AG10803 (cell line): ENCODE measurements around the gene ZNF770.

ENCODE experiments used
- DNase-seq: peaks from one replicate; pipeline ENCODE4 v3.0.0; 2010; ENCODE audit warnings: low read depth
- H3K4me3 ChIP-seq: 2 replicates; pipeline ENCODE4 v1.5.1; 2011; ENCODE audit warnings: mild to moderate bottlenecking, low read length, control low read depth
- TF ChIP-seq, protein P1 (sequence below): conservative IDR thresholded peaks from 2 replicates; pipeline ENCODE4 v1.5.1; 2011; ENCODE audit warnings: mild to moderate bottlenecking, low read length, control low read depth, inconsistent platforms

ZNF770 gene, protein sequence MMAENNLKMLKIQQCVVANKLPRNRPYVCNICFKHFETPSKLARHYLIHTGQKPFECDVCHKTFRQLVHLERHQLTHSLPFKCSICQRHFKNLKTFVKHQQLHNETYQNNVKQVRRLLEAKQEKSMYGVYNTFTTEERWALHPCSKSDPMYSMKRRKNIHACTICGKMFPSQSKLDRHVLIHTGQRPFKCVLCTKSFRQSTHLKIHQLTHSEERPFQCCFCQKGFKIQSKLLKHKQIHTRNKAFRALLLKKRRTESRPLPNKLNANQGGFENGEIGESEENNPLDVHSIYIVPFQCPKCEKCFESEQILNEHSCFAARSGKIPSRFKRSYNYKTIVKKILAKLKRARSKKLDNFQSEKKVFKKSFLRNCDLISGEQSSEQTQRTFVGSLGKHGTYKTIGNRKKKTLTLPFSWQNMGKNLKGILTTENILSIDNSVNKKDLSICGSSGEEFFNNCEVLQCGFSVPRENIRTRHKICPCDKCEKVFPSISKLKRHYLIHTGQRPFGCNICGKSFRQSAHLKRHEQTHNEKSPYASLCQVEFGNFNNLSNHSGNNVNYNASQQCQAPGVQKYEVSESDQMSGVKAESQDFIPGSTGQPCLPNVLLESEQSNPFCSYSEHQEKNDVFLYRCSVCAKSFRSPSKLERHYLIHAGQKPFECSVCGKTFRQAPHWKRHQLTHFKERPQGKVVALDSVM

DNA sequence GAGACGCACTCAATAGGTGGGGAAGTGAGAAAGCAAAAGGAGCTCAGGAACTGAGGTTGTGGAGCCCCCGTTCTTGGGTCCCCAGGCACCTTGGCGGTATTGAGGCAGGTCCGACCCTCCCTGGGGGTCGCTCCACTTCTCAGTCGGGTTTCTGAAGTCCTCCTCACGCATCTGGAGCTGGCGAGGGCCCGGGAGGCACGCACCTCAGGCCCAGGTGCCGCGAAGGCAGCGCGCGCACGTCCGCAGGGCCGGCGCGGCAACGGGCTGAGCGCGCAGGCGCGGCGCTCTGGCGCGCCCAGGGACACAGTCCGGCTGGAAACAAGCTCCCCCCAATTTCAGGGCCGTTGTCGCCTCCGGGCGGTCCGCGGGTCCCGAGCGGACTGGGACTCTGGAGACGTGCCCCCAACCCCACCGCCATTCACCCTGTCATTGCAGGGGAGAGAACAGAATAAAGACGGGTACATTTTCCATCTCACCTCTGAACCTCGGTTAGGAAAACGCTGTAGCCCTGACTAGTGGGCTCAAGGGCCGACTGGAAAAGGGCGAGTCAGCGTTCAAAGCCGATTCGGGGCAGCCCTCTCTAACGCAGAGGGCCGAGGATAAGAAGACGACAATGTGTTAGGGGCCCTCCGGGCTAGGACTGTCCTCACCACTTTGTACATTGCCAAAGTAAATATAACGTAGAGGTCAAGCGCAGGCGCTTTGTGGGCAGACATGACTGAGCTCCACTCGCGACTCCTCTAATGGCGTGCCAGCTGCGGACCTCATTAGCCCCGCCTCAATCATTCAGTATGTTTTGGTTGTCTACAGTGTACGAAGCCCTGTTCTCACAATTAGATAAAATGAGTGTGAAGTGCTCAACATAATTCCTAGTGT, at the start of gene ZNF770:
TSS of gene ZNF770 (minus strand) at position 261 of the 876 bp plus-strand sequence. CDS start 4,853 bp downstream, outside the sequence.
- peak within 1 kb of the TSS; percentile 98 for H3K4me3 ChIP-seq
- TF ChIP-seq, protein P1, sequence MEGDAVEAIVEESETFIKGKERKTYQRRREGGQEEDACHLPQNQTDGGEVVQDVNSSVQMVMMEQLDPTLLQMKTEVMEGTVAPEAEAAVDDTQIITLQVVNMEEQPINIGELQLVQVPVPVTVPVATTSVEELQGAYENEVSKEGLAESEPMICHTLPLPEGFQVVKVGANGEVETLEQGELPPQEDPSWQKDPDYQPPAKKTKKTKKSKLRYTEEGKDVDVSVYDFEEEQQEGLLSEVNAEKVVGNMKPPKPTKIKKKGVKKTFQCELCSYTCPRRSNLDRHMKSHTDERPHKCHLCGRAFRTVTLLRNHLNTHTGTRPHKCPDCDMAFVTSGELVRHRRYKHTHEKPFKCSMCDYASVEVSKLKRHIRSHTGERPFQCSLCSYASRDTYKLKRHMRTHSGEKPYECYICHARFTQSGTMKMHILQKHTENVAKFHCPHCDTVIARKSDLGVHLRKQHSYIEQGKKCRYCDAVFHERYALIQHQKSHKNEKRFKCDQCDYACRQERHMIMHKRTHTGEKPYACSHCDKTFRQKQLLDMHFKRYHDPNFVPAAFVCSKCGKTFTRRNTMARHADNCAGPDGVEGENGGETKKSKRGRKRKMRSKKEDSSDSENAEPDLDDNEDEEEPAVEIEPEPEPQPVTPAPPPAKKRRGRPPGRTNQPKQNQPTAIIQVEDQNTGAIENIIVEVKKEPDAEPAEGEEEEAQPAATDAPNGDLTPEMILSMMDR: no peak
- DNase-seq: peak; percentile 74

DNA sequence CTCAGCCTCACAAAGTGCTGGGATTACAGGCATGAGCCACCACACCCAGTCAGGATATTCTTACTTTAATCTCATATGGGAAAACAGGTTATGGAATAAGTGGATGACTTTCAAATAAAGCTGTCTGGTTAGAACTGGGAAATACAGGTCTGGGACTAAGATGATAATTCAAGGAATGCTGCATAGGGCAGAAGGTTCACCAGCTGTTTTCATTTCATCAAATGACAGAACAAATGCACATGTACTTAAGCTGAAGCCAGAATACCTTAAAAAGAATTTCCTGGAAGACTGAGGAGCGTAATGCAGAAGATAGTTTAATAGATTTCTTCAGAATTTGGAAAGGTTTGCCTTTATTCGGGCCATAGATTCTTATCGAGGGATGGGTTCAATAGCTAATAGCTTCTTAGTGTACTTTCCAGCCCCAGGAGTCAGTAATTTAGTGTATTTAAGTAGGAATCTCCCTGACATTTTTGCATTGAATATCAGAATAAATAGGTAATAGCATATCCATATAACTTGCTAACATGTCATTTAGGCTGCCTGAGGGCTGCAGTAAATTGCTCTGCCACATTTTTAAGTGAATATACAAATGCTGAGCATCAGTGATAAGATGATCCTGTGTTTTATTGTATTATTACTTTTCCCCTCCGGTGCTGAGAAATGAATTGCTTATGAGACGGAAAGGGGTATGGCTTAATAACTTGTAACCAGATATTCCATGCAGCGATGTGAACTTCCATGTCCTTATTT, 40.3 kb upstream of the ZNF770 start:
- no peak for DNase-seq
- no peak overlapping the region for H3K4me3 ChIP-seq
- TF ChIP-seq, protein P1: no peak

DNA sequence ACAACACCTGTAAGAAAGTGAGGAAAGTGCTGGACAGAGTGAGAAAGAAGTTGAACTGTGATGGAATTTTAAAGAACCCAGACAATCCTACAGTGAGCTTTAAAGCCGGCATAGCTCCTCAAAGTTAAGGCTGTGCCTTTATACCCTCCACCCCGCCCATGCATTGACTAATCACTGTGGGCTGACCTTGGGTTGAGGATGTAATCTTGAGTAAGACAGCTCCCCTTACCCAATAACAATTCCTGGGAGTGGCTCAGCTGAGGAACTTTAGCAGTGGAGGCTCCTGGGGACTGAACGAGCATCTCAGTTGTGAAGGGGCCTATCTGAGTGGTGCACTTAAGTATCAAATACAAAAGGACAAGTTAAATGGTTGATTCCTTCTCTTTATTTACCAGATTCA, 35.7 kb upstream of the ZNF770 start:
- no peak overlapping the region for H3K4me3 ChIP-seq
- DNase-seq: no peak
- TF ChIP-seq, protein P1: no peak

DNA sequence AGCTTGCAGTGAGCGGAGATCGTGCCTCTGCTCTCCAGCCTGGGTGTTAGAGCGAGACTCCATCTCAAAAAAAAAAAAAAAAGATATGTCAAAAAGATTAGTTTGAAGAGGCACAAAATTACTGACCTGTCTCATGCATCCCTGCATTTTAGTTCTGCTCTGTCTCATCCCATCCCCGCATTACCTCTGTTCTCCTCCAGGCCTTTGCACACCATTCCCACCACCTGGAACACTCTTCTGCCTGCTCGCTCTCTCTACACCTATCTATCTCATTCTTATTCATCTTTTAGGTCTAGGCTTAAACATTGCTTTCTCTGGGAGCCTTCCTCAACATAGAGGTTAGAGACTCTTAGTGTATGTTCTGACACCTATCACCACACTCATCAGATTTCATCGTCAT, 32.9 kb upstream of the ZNF770 start:
- no peak overlapping the region for H3K4me3 ChIP-seq
- DNase-seq: no peak
- TF ChIP-seq, protein P1: no peak

DNA sequence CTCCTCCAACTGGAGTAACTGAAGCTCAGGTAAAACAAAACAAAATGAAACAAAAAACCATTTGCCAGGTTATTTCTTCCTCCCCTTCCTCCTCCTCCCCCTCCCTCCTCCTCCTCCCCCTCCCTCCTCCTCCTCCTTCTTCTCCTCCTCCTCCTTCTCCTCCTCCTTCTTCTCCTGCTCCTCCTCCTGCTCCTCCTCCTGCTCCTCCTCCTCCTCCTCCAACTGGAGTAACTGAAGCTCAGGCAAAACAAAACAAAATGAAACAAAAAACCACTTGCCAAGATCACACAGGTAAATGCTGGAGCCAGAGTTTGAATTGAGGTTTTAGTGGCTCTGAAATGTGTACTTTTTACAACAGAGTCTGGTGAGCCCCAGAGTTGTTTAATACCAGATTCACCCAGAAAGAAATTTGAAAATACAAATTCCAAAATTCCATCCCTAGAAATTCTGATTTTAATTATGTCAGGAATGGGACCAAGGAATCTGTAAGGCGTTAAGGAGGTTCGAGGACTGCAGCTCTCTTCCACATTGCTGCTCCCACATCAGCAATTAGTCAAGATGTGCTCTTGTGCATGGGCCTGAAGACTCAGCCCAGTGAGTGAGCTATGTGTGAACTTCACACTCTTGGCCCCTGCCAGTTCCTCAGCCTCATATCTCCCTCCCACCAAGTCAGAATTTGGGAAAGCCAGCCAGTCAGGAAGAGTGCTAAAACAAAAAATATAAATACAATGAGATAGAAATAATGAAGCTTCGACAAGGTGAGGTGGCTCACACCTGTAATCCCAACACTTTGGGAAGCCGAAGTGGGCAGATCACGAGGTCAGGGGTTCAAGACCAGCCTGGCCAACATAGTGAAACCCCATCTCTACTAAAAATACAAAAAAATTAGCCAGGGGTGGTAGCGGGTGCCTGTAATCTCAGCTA, 31.6 kb upstream of the ZNF770 start:
- TF ChIP-seq, protein P1: no peak
- peak; percentile 41 for DNase-seq
- H3K4me3 ChIP-seq: 0 out of 2 replicates have a peak overlapping the region, but pooled peaks have one; percentile 17
